ENCODE measurements around the gene NES. TPM values are rescaled to one million over a fixed set of nuclear protein-coding genes. Genes with fewer than 3 reads are reported as not detected.

Gene NES
- total RNA-seq, 4 donors from 2014 or later: 59.9 to 65.3 (median 63.9) TPM

GRCh38 chr1:156627313-156627880 lies 49.8 kb downstream of the NES start:
- Histone ChIP-seq H3K36me3 (no peaks in the 10 kb centered on the region), H3K27me3 (peaks cover 9 to 95% of the 10 kb centered on the region in 2 donors), H3K9me3 (no peaks in the 10 kb centered on the region), H3K27ac (no peak overlapping the region), H3K4me1 (peaks cover 0 to 24% (median 22%) of the 10 kb centered on the region in 4 donors), H3K4me3 (no peak overlapping the region)
- TF ChIP-seq, protein P1, sequence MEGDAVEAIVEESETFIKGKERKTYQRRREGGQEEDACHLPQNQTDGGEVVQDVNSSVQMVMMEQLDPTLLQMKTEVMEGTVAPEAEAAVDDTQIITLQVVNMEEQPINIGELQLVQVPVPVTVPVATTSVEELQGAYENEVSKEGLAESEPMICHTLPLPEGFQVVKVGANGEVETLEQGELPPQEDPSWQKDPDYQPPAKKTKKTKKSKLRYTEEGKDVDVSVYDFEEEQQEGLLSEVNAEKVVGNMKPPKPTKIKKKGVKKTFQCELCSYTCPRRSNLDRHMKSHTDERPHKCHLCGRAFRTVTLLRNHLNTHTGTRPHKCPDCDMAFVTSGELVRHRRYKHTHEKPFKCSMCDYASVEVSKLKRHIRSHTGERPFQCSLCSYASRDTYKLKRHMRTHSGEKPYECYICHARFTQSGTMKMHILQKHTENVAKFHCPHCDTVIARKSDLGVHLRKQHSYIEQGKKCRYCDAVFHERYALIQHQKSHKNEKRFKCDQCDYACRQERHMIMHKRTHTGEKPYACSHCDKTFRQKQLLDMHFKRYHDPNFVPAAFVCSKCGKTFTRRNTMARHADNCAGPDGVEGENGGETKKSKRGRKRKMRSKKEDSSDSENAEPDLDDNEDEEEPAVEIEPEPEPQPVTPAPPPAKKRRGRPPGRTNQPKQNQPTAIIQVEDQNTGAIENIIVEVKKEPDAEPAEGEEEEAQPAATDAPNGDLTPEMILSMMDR (IDR thresholded peaks at IDR 0.05): peak; percentile 40 to 64 (median 49)
- no peak for TF ChIP-seq POLR2A (IDR thresholded peaks at IDR 0.05)
- no peak for TF ChIP-seq EP300 (IDR thresholded peaks at IDR 0.05)
- WGBS, 2 donors: 88 to 91% methylated on average over 2 of the region's 2 CpGs
- DNase-seq (ENCODE audit: low spot score in 2 of 2): peak in 1 of 2 donors; percentile 57

DNA sequence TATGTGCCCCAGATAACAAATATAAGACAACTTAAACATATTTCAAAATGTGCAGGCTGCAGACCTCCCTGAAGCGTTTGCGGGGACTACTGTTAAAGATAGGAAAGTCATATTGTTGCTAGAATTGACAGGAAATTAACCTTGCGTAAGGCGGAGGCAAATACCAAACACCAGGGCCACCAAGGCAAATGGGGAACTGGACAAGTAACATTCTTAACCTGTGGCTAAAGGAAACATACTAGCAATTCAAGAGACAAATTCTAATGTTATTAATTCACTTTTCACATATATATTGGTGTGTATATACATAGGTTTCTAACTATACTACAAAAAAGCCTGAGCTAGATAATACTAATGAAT lies 51.1 kb downstream of the NES start:
- 48 to 50% methylated on average over 4 of the region's 4 CpGs for whole genome bisulfite sequencing, 2 donors
- no peak overlapping the region for H3K27ac ChIP-seq
- peaks cover 0 to 24% (median 22%) of the 10 kb centered on the region in 4 donors for H3K4me1 ChIP-seq
- no peak for DNase-seq (ENCODE audit: low spot score in 2 of 2)
- peaks cover 9 to 95% of the 10 kb centered on the region in 2 donors for H3K27me3 ChIP-seq
- H3K4me3 ChIP-seq: no peak overlapping the region
- no peaks in the 10 kb centered on the region for H3K9me3 ChIP-seq
- H3K36me3 ChIP-seq: no peaks in the 10 kb centered on the region
- TF ChIP-seq POLR2A (IDR thresholded peaks at IDR 0.05): no peak
- TF ChIP-seq, protein P1 (IDR thresholded peaks at IDR 0.05): peak in 1 of 5 experiments; percentile 12

DNA sequence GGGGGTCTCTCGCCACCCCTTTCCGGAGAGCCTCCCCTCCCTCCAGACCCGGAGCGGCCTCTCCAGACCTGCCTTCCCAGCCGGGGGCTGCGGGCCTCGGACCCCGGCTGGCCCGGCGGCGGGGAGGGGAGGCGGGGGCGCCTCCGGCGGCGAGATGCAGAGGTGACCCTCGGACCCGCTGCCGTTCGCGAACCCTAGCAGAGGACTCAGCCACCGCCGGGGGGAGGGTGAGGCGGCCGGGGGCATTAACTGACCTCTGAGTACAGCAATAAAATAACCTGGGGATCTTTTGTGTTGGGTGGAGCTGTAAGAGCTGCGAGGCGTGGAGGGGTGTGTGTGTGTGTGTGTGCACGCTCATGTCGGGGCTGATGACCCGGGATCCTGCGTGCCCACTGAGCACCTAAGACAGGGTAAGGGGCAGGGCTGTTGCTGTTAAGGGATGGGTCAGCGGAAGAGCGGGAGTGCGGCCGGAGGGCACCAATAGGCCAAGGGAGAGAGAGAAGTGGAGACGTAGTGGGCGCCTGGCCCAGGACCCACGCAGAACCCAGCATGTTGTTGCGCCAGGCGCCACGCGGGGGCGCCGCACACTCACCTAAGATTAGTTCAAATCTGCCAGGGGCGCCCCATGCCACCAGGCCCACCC lies 51.6 kb downstream of the NES start:
- H3K4me3 ChIP-seq: peak overlapping the region; percentile 4 to 47 (median 22)
- H3K27me3 ChIP-seq: peaks cover 9 to 91% of the 10 kb centered on the region in 2 donors
- no peak overlapping the region for H3K27ac ChIP-seq
- peaks cover 0 to 24% (median 22%) of the 10 kb centered on the region in 4 donors for H3K4me1 ChIP-seq
- WGBS, 2 donors: 1 to 2% methylated on average over 16 to 43 of the region's 45 CpGs
- peak; percentile 40 to 64 for DNase-seq (ENCODE audit: low spot score in 2 of 2)
- no peaks in the 10 kb centered on the region for H3K36me3 ChIP-seq
- no peaks in the 10 kb centered on the region for H3K9me3 ChIP-seq
- TF ChIP-seq, protein P1 (IDR thresholded peaks at IDR 0.05): peak; percentile 60 to 87 (median 82)
- no peak for TF ChIP-seq EP300 (IDR thresholded peaks at IDR 0.05)

- no peak for DNase-seq (ENCODE audit: low spot score in 2 of 2)
- TF ChIP-seq EP300 (IDR thresholded peaks at IDR 0.05): no peak
- TF ChIP-seq, protein P1 (IDR thresholded peaks at IDR 0.05): no peak
- TF ChIP-seq POLR2A (IDR thresholded peaks at IDR 0.05): no peak
- Histone ChIP-seq H3K27ac (no peak overlapping the region), H3K4me1 (peaks cover 0 to 24% (median 22%) of the 10 kb centered on the region in 4 donors), H3K27me3 (peaks cover 9 to 86% of the 10 kb centered on the region in 2 donors), H3K36me3 (no peaks in the 10 kb centered on the region), H3K4me3 (peak overlapping the region; percentile 4 to 47 (median 22)), H3K9me3 (no peaks in the 10 kb centered on the region)
- 0 to 1% methylated on average over 22 to 47 of the region's 55 CpGs for WGBS, 2 donors
Measured at GRCh38 chr1:156624814-156625435, 52.3 kb downstream of the NES start.

Data from tibial nerve (tissue), 4 donors.